ENCODE data around the gene CEBPZOS. TPM values are rescaled to one million over a fixed set of nuclear protein-coding genes. Genes with fewer than 3 reads are reported as not detected.

Gene CEBPZOS
- total and polyA plus RNA-seq, 2 of the 8 experiments (the other 6 are each of a cell fraction or from before 2014, with no cell fraction given), result 27.3 to 43.5 TPM

DNA sequence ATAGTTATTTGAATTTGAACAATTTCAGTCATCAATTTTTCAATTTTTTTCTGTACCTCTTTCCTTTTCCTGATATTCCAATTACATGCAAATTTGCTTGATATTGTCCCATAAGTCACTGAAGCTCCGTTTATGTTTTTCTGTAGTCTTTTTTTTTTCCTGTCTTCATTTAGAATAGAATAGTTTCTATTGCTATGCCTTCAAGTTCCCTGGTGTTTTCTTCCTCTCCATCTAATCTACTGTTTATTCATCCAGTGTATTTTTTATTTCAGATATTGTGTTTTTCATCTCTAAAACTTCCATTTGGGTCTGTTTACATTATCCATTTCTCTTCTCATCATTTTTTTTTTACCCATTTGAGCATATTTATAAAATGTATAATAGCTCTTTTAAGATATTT, 31.5 kb upstream of the CEBPZOS start:
- Histone ChIP-seq H3K4me1 (replicated peaks in 1 of 4; ENCODE audit: control insufficient read depth in 3 of 4, insufficient read depth in 4 of 4, low read length in 3 of 4) (no peaks in the 10 kb centered on the region), H3K18ac (ENCODE audit: extremely low read depth, low read length) (no peak overlapping the region), H3K14ac (ENCODE audit: insufficient read length) (no peak overlapping the region), H2AFZ (ENCODE audit: low read length) (no peak overlapping the region), H3K4ac (replicated peaks; ENCODE audit: insufficient read length, low read depth, low read length) (no peak overlapping the region), H3K9me3 (ENCODE audit: insufficient read depth in 2 of 2, low read depth in 1 of 2, low read length in 1 of 2) (peaks cover 7 to 8% of the 10 kb centered on the region in 2 experiments; a peak in 3 of 4 replicates), H4K5ac (ENCODE audit: insufficient read length, low read depth, low read length) (no peak overlapping the region), H2BK5ac (ENCODE audit: low read depth, low read length) (no peak overlapping the region), H3K27me3 (replicated peaks in 1 of 4; ENCODE audit: control insufficient read depth in 3 of 4, extremely low read depth in 1 of 4, insufficient read depth in 3 of 4, low read length in 3 of 4) (no peaks in the 10 kb centered on the region), H2BK15ac (ENCODE audit: low read length) (no peak overlapping the region), H3K79me1 (ENCODE audit: low read depth, low read length) (no peaks in the 10 kb centered on the region), H2BK20ac (ENCODE audit: low read length) (no peak overlapping the region), H3K4me2 (ENCODE audit: insufficient read depth in 1 of 2, low read depth in 2 of 2, low read length in 2 of 2) (no peak overlapping the region), H3K36me3 (ENCODE audit: control insufficient read depth in 2 of 4, insufficient read depth in 4 of 4, low read length in 3 of 4) (no peaks in the 10 kb centered on the region), H3K9ac (replicated peaks in 1 of 4; ENCODE audit: extremely low read depth in 1 of 4, low read depth in 3 of 4, low read length in 3 of 4) (no peak overlapping the region), H2BK12ac (ENCODE audit: low read depth, low read length) (no peak overlapping the region), H4K91ac (replicated peaks; ENCODE audit: insufficient read length, low read length) (no peak overlapping the region), H3K23ac (ENCODE audit: insufficient read length) (no peak overlapping the region), H2BK120ac (replicated peaks; ENCODE audit: low read depth, low read length) (no peak overlapping the region), H3K23me2 (ENCODE audit: low read depth, low read length) (no peaks in the 10 kb centered on the region), H3K4me3 (ENCODE audit: extremely low read depth in 1 of 4, insufficient read depth in 2 of 4, low read depth in 3 of 4, low read length in 4 of 4) (no peak overlapping the region), H3K27ac (ENCODE audit: low read depth, low read length) (no peak overlapping the region), H4K20me1 (replicated peaks in 1 of 2; ENCODE audit: control insufficient read depth in 1 of 2, insufficient read depth in 2 of 2, low read length in 2 of 2) (no peaks in the 10 kb centered on the region), H3K56ac (replicated peaks; ENCODE audit: insufficient read length, low read depth, low read length) (no peak overlapping the region), H4K8ac (ENCODE audit: extremely low read depth, insufficient read depth, low read length) (no peak overlapping the region), H2AK5ac (ENCODE audit: low read depth, low read length) (no peak overlapping the region), H3K79me2 (ENCODE audit: control insufficient read depth in 1 of 2, insufficient read depth in 2 of 2, low read length in 2 of 2) (no peaks in the 10 kb centered on the region)
- FAIRE-seq (no peak), DNase-seq (ENCODE audit: low read depth in 1 of 2, low spot score in 2 of 2) (no peak)
- CTCF ChIA-PET (ENCODE audit: partially characterized antibody), result no interaction called here
- POLR2A ChIA-PET (ENCODE audit: partially characterized antibody), result no interaction called here
- 86% methylated on average over 1 of the region's 1 CpG; no CpG with 5 or more reads in 1 of the 2 experiments for WGBS, 2 experiments (ENCODE audit: extremely low coverage in 1 of 2, insufficient coverage in 1 of 2, insufficient read length in 1 of 2, insufficient replicate concordance in 2 of 2, low coverage in 1 of 2, low lambda C conversion rate in 2 of 2, missing lambda C conversion rate in 1 of 2)
- TF ChIP-seq PHF8 (conservative IDR thresholded peaks at IDR 0.05; ENCODE audit: low read depth, low read length) (no peak), SIN3A (conservative IDR thresholded peaks at IDR 0.05 in 1 of 2, IDR thresholded peaks at IDR 0.05 in 1 of 2; ENCODE audit: low read depth in 1 of 2, low read length in 2 of 2) (no peak), POLR2A (IDR thresholded peaks at IDR 0.05; ENCODE audit: control extremely low read depth in 1 of 2, low read depth in 2 of 2, low read length in 2 of 2) (no peak), SIX5 (IDR thresholded peaks at IDR 0.05; ENCODE audit: low read depth, low read length) (no peak), ZNF274 (IDR thresholded peaks at IDR 0.05; ENCODE audit: borderline replicate concordance, extremely low read depth, low read length) (no peak), POU5F1 (IDR thresholded peaks at IDR 0.05; ENCODE audit: low read depth, low read length) (no peak), USF2 (IDR thresholded peaks at IDR 0.05; ENCODE audit: low read length) (no peak)
- TF ChIP-seq, protein P1, sequence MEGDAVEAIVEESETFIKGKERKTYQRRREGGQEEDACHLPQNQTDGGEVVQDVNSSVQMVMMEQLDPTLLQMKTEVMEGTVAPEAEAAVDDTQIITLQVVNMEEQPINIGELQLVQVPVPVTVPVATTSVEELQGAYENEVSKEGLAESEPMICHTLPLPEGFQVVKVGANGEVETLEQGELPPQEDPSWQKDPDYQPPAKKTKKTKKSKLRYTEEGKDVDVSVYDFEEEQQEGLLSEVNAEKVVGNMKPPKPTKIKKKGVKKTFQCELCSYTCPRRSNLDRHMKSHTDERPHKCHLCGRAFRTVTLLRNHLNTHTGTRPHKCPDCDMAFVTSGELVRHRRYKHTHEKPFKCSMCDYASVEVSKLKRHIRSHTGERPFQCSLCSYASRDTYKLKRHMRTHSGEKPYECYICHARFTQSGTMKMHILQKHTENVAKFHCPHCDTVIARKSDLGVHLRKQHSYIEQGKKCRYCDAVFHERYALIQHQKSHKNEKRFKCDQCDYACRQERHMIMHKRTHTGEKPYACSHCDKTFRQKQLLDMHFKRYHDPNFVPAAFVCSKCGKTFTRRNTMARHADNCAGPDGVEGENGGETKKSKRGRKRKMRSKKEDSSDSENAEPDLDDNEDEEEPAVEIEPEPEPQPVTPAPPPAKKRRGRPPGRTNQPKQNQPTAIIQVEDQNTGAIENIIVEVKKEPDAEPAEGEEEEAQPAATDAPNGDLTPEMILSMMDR (IDR thresholded peaks at IDR 0.05; ENCODE audit: control extremely low read depth in 1 of 3, insufficient read depth in 1 of 3, low read depth in 1 of 3, low read length in 3 of 3), result no peak
- TF ChIP-seq, protein P2, sequence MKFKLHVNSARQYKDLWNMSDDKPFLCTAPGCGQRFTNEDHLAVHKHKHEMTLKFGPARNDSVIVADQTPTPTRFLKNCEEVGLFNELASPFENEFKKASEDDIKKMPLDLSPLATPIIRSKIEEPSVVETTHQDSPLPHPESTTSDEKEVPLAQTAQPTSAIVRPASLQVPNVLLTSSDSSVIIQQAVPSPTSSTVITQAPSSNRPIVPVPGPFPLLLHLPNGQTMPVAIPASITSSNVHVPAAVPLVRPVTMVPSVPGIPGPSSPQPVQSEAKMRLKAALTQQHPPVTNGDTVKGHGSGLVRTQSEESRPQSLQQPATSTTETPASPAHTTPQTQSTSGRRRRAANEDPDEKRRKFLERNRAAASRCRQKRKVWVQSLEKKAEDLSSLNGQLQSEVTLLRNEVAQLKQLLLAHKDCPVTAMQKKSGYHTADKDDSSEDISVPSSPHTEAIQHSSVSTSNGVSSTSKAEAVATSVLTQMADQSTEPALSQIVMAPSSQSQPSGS (IDR thresholded peaks at IDR 0.05; ENCODE audit: low read length), result no peak

All from H1 (cell line).